Osteoblast (primary cell): ENCODE results near the gene GNAL. TPM values are rescaled to one million over a fixed set of nuclear protein-coding genes. Genes with fewer than 3 reads are reported as not detected.
A peak's percentile ranks its signal among the peaks of the same experiment; 100 is the strongest.

ENCODE experiments used
- DNase-seq: peaks from one replicate; pipeline ENCODE4 v3.0.0; 2011; ENCODE audit warnings: low spot score, mixed read lengths; ENCODE audit not compliant: insufficient read length; ENCODE audit errors: missing footprints
- H2AFZ ChIP-seq: 2 replicates; pipeline ENCODE4 v1.6.0; 2011; ENCODE audit warnings: mild to moderate bottlenecking, low read length
- H3K27ac ChIP-seq: 2 replicates; pipeline ENCODE4 v1.5.1; 2011; ENCODE audit warnings: mild to moderate bottlenecking, low read depth, low read length, moderate library complexity
- H3K27me3 ChIP-seq: 2 replicates; pipeline ENCODE4 v1.6.0; 2012; ENCODE audit warnings: mild to moderate bottlenecking, control low read depth, inconsistent platforms, low read length, moderate library complexity; ENCODE audit not compliant: insufficient read depth
- H3K36me3 ChIP-seq: 2 replicates; pipeline ENCODE4 v1.5.1; 2011; ENCODE audit warnings: mild to moderate bottlenecking, low read length, control low read depth, moderate library complexity; ENCODE audit not compliant: insufficient read depth
- H3K4me1 ChIP-seq: 2 replicates; pipeline ENCODE4 v1.5.1; 2011; ENCODE audit warnings: mild to moderate bottlenecking, low read length, control low read depth, moderate library complexity; ENCODE audit not compliant: insufficient read depth
- H3K4me2 ChIP-seq: 2 replicates; pipeline ENCODE4 v1.6.0; 2011; ENCODE audit warnings: mild to moderate bottlenecking, low read length; ENCODE audit not compliant: insufficient read depth
- H3K4me3 ChIP-seq: fragments of 200-600 bp; sonication (generic); 3 replicates; pipeline ENCODE4 v1.5.1; 2012; ENCODE audit warnings: mild to moderate bottlenecking, low read length, inconsistent platforms; ENCODE audit not compliant: insufficient read depth
- H3K79me2 ChIP-seq: 2 replicates; pipeline ENCODE4 v1.6.0; 2012; ENCODE audit warnings: mild to moderate bottlenecking, low read length, control low read depth, inconsistent platforms; ENCODE audit not compliant: insufficient read depth
- H3K9me3 ChIP-seq: 2 replicates; pipeline ENCODE4 v1.5.1; 2011; ENCODE audit warnings: low read depth, low read length, control low read depth
- H4K20me1 ChIP-seq: 2 replicates; pipeline ENCODE4 v1.6.0; 2012; ENCODE audit warnings: mild to moderate bottlenecking, low read length, control low read depth; ENCODE audit not compliant: insufficient read depth
- total RNA-seq: library from RNA; depleted of rRNA; stranded (reverse); fragments of >200 nt; gene quantifications from 2 replicates; pipeline ENCODE4 v1.2.3, GENCODE V29; 2012
- TF ChIP-seq, protein P1 (sequence below): IDR thresholded peaks from 2 replicates; pipeline ENCODE4 v1.5.1; 2011; ENCODE audit warnings: mild to moderate bottlenecking, low read depth, low read length, moderate library complexity; ENCODE audit errors: extremely low read depth

The GNAL gene
- total RNA-seq, 1 donor: 0.72 TPM

DNA sequence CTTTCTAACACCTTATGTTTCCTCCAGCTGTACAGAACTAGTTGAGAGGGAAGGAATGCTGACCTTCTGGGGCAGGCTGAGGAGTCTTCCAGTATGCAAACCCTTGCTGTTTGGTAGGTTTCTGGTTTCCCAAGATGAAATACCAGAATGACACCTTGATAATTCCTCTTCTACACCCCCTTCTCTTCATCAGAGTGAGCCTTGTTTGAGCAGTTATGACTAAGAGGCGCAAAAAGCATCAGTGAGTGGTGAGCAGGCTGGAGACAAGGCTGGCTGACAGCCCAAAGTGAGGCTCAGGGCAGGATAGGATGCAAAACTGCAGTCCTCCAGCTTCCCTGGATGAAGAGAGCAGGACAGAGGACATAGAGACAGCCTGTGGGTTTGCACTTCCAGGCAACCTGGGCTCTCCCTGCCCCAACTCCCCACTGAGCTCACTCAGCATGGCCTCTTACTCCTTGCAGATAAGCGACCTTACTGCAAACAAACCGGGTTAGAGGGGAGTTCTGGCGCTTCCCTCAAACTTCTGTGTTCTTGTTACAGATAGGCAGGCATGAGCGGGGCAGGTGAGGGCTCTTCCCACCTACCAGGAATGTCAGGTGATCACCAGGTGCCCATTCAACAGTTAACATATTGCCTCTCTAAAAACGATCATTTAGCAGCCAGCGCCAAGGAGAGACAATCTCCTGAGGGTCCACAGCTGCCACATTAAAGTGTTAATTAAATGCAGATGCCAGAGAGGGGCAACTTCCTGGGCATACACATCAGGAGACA is 213.6 kb downstream of the GNAL start:
- Histone ChIP-seq H3K36me3 (no peaks in the 10 kb centered on the region), H3K4me2 (no peak overlapping the region), H2AFZ (no peak overlapping the region), H3K4me3 (no peak overlapping the region), H3K9me3 (no peaks in the 10 kb centered on the region), H3K27ac (no peak overlapping the region), H4K20me1 (no peaks in the 10 kb centered on the region), H3K27me3 (no peaks in the 10 kb centered on the region), H3K79me2 (peaks cover 11% of the 10 kb centered on the region), H3K4me1 (peaks cover 7% of the 10 kb centered on the region)
- no peak for DNase-seq
- TF ChIP-seq, protein P1, sequence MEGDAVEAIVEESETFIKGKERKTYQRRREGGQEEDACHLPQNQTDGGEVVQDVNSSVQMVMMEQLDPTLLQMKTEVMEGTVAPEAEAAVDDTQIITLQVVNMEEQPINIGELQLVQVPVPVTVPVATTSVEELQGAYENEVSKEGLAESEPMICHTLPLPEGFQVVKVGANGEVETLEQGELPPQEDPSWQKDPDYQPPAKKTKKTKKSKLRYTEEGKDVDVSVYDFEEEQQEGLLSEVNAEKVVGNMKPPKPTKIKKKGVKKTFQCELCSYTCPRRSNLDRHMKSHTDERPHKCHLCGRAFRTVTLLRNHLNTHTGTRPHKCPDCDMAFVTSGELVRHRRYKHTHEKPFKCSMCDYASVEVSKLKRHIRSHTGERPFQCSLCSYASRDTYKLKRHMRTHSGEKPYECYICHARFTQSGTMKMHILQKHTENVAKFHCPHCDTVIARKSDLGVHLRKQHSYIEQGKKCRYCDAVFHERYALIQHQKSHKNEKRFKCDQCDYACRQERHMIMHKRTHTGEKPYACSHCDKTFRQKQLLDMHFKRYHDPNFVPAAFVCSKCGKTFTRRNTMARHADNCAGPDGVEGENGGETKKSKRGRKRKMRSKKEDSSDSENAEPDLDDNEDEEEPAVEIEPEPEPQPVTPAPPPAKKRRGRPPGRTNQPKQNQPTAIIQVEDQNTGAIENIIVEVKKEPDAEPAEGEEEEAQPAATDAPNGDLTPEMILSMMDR: no peak

DNA sequence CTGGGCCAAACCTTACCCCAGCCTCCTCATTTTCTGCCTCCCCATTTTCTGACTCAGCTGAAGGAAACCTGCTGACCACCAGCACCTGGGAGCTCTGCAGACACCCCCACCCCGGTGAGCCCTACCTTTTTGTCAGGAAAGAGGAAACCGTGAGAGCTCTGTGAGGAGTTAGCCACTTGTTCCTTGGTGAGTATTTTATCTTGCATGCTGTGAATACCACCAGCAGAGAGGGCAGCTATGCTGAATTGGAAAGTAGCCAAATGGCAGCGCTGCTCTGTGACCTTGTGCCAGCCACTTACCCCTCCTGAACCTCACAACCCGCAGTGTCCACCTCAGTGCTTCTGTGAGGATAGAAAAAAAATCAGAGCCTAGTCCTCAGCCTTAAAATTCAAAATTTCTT is 216.5 kb downstream of the GNAL start:
- no peak for DNase-seq
- Histone ChIP-seq H3K79me2 (peaks cover 11% of the 10 kb centered on the region), H3K36me3 (no peaks in the 10 kb centered on the region), H4K20me1 (no peaks in the 10 kb centered on the region), H3K27ac (no peak overlapping the region), H3K4me1 (peaks cover 17% of the 10 kb centered on the region), H3K4me3 (no peak overlapping the region), H2AFZ (no peak overlapping the region), H3K4me2 (no peak overlapping the region), H3K27me3 (no peaks in the 10 kb centered on the region), H3K9me3 (no peaks in the 10 kb centered on the region)
- TF ChIP-seq, protein P1: no peak

DNA sequence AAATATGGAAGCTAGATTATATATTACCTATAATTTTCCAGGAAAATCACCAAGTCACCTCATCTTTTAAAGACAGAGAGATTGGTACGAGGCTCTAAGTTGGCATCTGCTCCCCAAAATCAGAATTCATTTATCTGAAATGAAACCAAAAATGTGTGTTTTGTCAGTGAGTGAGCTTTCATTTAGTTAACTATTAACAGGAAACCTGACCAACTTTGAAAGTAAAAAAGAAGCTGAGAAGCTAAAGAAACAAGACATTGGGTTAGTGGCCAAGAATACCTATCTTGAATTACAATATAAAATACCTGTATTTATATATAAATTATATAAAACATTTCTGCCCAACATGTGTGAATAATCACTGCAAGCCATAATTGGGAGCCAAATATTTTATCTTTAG is 217.1 kb downstream of the GNAL start:
- TF ChIP-seq, protein P1: no peak
- DNase-seq: no peak
- H3K36me3 ChIP-seq: no peaks in the 10 kb centered on the region
- H3K4me2 ChIP-seq: no peak overlapping the region
- peaks cover 17% of the 10 kb centered on the region for H3K4me1 ChIP-seq
- no peak overlapping the region for H3K27ac ChIP-seq
- no peaks in the 10 kb centered on the region for H4K20me1 ChIP-seq
- H3K79me2 ChIP-seq: peaks cover 11% of the 10 kb centered on the region
- no peak overlapping the region for H3K4me3 ChIP-seq
- H3K9me3 ChIP-seq: no peaks in the 10 kb centered on the region
- no peak overlapping the region for H2AFZ ChIP-seq
- no peaks in the 10 kb centered on the region for H3K27me3 ChIP-seq

DNA sequence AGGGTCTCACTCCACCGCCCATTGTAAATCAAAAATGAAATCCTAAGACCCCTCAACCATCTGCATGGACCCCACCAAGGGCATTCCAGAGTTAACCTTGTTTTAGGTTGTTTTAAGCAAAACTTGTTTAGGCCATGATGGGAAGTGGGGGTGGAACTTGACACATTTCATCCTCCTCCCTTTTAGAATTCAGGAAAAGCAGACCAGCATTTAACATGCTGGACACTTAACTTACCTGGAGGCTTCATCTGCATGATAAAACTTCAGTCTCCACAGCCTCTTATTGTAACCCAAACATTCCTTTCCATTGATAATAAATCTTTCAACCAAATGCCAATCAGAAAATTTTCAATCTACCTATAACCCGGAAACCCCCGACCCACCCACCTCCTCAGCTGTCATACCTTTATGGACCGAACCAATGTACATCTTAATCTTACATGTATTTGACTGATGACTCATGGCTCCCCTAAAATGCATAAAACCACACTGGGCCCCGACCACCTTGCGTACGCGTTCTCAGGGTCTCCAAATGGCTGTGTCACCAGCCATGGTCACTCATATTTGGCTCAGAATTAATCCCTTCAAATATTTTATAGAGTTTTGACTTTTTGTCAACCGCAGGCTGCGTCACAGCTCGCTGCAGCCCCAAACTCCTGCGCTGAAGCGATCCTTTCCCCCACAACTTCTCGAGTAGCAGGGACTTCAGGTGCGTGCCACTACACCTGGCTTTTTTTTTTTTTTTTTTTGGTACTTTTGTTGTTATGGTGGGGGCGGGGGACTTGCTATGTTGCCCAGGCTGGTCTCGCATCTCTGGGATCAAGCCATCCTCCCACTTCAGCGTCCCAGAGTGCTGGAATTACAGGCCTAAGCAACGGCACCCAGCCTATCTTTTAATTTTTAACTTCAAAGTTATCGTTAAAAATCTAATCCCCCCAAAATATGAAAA is 218.1 kb downstream of the GNAL start:
- H3K27ac ChIP-seq: peak overlapping the region; percentile 92
- TF ChIP-seq, protein P1: no peak
- peak overlapping the region; percentile 97 for H2AFZ ChIP-seq

More for the DNA sequence above, 218.1 kb downstream of the GNAL start:
- H3K4me3 ChIP-seq: peak overlapping the region; percentile 95
- no peak for DNase-seq
- H3K27me3 ChIP-seq: no peaks in the 10 kb centered on the region
- H3K4me2 ChIP-seq: peak overlapping the region; percentile 88
- peaks cover 11% of the 10 kb centered on the region for H3K79me2 ChIP-seq
- no peaks in the 10 kb centered on the region for H3K36me3 ChIP-seq
- peaks cover 17% of the 10 kb centered on the region for H3K4me1 ChIP-seq
- no peaks in the 10 kb centered on the region for H4K20me1 ChIP-seq
- H3K9me3 ChIP-seq: no peaks in the 10 kb centered on the region
